ENCODE data around the gene CAPN12. TPM values are rescaled to one million over a fixed set of nuclear protein-coding genes. Genes with fewer than 3 reads are reported as not detected.

The CAPN12 gene
- total RNA-seq, 1 experiment from 2014 or later, result 3.0 TPM

- Histone ChIP-seq H3K27me3 (ENCODE audit: control insufficient read depth, insufficient read depth, low read length) (no peaks in the 10 kb centered on the region), H3K36me3 (replicated peaks; ENCODE audit: control insufficient read depth, insufficient read depth, low read length) (peaks cover 45% of the 10 kb centered on the region), H3K4me3 (ENCODE audit: insufficient read depth, low read depth, low read length) (no peak overlapping the region)
- no peak for DNase-seq
Observed at GRCh38 chr19:38727868-38728660, 16.2 kb downstream of the CAPN12 start.

GRCh38 chr19:38727306-38727867, 16.9 kb downstream of the CAPN12 start:
- peaks cover 51% of the 10 kb centered on the region for H3K36me3 ChIP-seq (replicated peaks; ENCODE audit: control insufficient read depth, insufficient read depth, low read length)
- H3K27me3 ChIP-seq (ENCODE audit: control insufficient read depth, insufficient read depth, low read length), result no peaks in the 10 kb centered on the region
- no peak for DNase-seq
- H3K4me3 ChIP-seq (ENCODE audit: insufficient read depth, low read depth, low read length), result no peak overlapping the region

- DNase-seq, result no peak
- Histone ChIP-seq H3K4me3 (ENCODE audit: insufficient read depth, low read depth, low read length) (no peak overlapping the region), H3K36me3 (replicated peaks; ENCODE audit: control insufficient read depth, insufficient read depth, low read length) (peaks cover 53% of the 10 kb centered on the region), H3K27me3 (ENCODE audit: control insufficient read depth, insufficient read depth, low read length) (no peaks in the 10 kb centered on the region)
Observed at GRCh38 chr19:38726761-38727301, 17.4 kb downstream of the CAPN12 start.

- no peak for DNase-seq
- Histone ChIP-seq H3K4me3 (ENCODE audit: insufficient read depth, low read depth, low read length) (no peak overlapping the region), H3K27me3 (ENCODE audit: control insufficient read depth, insufficient read depth, low read length) (no peaks in the 10 kb centered on the region), H3K36me3 (replicated peaks; ENCODE audit: control insufficient read depth, insufficient read depth, low read length) (peaks cover 56% of the 10 kb centered on the region)
Observed at GRCh38 chr19:38726284-38726673, 18.0 kb downstream of the CAPN12 start.

GRCh38 chr19:38725469-38726283, 18.6 kb downstream of the CAPN12 start:
- DNase-seq, result no peak
- Histone ChIP-seq H3K4me3 (ENCODE audit: insufficient read depth, low read depth, low read length) (no peak overlapping the region), H3K27me3 (ENCODE audit: control insufficient read depth, insufficient read depth, low read length) (no peaks in the 10 kb centered on the region), H3K36me3 (replicated peaks; ENCODE audit: control insufficient read depth, insufficient read depth, low read length) (peaks cover 57% of the 10 kb centered on the region)

GRCh38 chr19:38723990-38724854, 20.1 kb downstream of the CAPN12 start:
- no peaks in the 10 kb centered on the region for H3K27me3 ChIP-seq (ENCODE audit: control insufficient read depth, insufficient read depth, low read length)
- no peak for DNase-seq
- H3K36me3 ChIP-seq (replicated peaks; ENCODE audit: control insufficient read depth, insufficient read depth, low read length), result peaks cover 65% of the 10 kb centered on the region
- no peak overlapping the region for H3K4me3 ChIP-seq (ENCODE audit: insufficient read depth, low read depth, low read length)

- Histone ChIP-seq H3K27me3 (ENCODE audit: control insufficient read depth, insufficient read depth, low read length) (no peaks in the 10 kb centered on the region), H3K4me3 (ENCODE audit: insufficient read depth, low read depth, low read length) (no peak overlapping the region), H3K36me3 (replicated peaks; ENCODE audit: control insufficient read depth, insufficient read depth, low read length) (peaks cover 70% of the 10 kb centered on the region)
- no peak for DNase-seq
Observed at GRCh38 chr19:38723606-38723965, 20.7 kb downstream of the CAPN12 start.

GRCh38 chr19:38722947-38723605, 21.2 kb downstream of the CAPN12 start:
- no peak for DNase-seq
- no peak overlapping the region for H3K4me3 ChIP-seq (ENCODE audit: insufficient read depth, low read depth, low read length)
- peaks cover 72% of the 10 kb centered on the region for H3K36me3 ChIP-seq (replicated peaks; ENCODE audit: control insufficient read depth, insufficient read depth, low read length)
- H3K27me3 ChIP-seq (ENCODE audit: control insufficient read depth, insufficient read depth, low read length), result no peaks in the 10 kb centered on the region

GRCh38 chr19:38721979-38722773, 22.1 kb downstream of the CAPN12 start:
- Histone ChIP-seq H3K27me3 (ENCODE audit: control insufficient read depth, insufficient read depth, low read length) (no peaks in the 10 kb centered on the region), H3K36me3 (replicated peaks; ENCODE audit: control insufficient read depth, insufficient read depth, low read length) (peaks cover 80% of the 10 kb centered on the region), H3K4me3 (ENCODE audit: insufficient read depth, low read depth, low read length) (no peak overlapping the region)
- DNase-seq, result no peak

GRCh38 chr19:38721496-38721895, 22.8 kb downstream of the CAPN12 start:
- peaks cover 79% of the 10 kb centered on the region for H3K36me3 ChIP-seq (replicated peaks; ENCODE audit: control insufficient read depth, insufficient read depth, low read length)

GRCh38 chr19:38720559-38721236, 23.6 kb downstream of the CAPN12 start:
- no peak overlapping the region for H3K4me3 ChIP-seq (ENCODE audit: insufficient read depth, low read depth, low read length)
- DNase-seq, result no peak
- no peaks in the 10 kb centered on the region for H3K27me3 ChIP-seq (ENCODE audit: control insufficient read depth, insufficient read depth, low read length)
- peaks cover 76% of the 10 kb centered on the region for H3K36me3 ChIP-seq (replicated peaks; ENCODE audit: control insufficient read depth, insufficient read depth, low read length)

More at GRCh38 chr19:38721496-38721895, 22.8 kb downstream of the CAPN12 start:
- H3K4me3 ChIP-seq (ENCODE audit: insufficient read depth, low read depth, low read length), result no peak overlapping the region
- no peak for DNase-seq
- no peaks in the 10 kb centered on the region for H3K27me3 ChIP-seq (ENCODE audit: control insufficient read depth, insufficient read depth, low read length)

GRCh38 chr19:38719761-38720558, 24.3 kb downstream of the CAPN12 start:
- no peak overlapping the region for H3K4me3 ChIP-seq (ENCODE audit: insufficient read depth, low read depth, low read length)
- H3K27me3 ChIP-seq (ENCODE audit: control insufficient read depth, insufficient read depth, low read length), result no peaks in the 10 kb centered on the region
- H3K36me3 ChIP-seq (replicated peaks; ENCODE audit: control insufficient read depth, insufficient read depth, low read length), result peaks cover 71% of the 10 kb centered on the region
- DNase-seq, result no peak

All from H7 (cell line).